Measurements from ENCODE around the gene SELENBP1.

SELENBP1 gene

DNA sequence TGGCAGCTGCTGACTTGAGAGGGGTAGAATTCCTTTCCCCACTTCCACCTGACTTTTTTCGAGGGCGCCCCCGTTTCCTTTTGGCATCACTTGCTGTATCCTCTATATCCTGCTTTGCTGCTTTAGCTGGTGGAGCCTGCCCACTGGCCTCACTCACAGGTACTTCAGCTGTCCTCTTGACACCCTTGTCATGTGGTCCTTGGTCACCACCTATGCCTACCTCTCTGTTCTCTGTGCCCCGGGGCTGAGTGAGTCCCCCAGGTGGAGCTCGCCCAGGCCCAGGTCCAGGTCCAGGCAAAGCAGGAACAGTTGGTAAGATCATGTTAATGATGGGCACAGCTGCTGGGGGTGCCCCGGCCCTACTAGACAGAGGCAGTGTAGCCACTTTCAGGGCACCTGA lies 29.9 kb downstream of the SELENBP1 start:
- in situ Hi-C loops (cut with HindIII; ENCODE audit: low pct_ligation_motif_present, low sequenced_read_pairs): no loop called here
- DNase-seq: no peak
- no peaks in the 10 kb centered on the region for H3K27me3 ChIP-seq (replicated peaks)
- TF ChIP-seq CTCF (IDR thresholded peaks at IDR 0.05; ENCODE audit: low read depth, low read length, missing control alignments): no peak
- no peak overlapping the region for H3K27ac ChIP-seq
- H3K4me3 ChIP-seq (ENCODE audit: low read depth, low read length): no peak overlapping the region
- peaks cover 23% of the 10 kb centered on the region for H3K36me3 ChIP-seq (replicated peaks)

GRCh38 chr1:151342021-151342420 lies 30.5 kb downstream of the SELENBP1 start:
- TF ChIP-seq CTCF (IDR thresholded peaks at IDR 0.05; ENCODE audit: low read depth, low read length, missing control alignments): no peak
- in situ Hi-C loops (cut with HindIII; ENCODE audit: low pct_ligation_motif_present, low sequenced_read_pairs): no loop called here
- H3K27ac ChIP-seq: no peak overlapping the region
- H3K4me3 ChIP-seq (ENCODE audit: low read depth, low read length): no peak overlapping the region
- H3K27me3 ChIP-seq (replicated peaks): no peaks in the 10 kb centered on the region
- H3K36me3 ChIP-seq (replicated peaks): peaks cover 23% of the 10 kb centered on the region
- DNase-seq: no peak

DNA sequence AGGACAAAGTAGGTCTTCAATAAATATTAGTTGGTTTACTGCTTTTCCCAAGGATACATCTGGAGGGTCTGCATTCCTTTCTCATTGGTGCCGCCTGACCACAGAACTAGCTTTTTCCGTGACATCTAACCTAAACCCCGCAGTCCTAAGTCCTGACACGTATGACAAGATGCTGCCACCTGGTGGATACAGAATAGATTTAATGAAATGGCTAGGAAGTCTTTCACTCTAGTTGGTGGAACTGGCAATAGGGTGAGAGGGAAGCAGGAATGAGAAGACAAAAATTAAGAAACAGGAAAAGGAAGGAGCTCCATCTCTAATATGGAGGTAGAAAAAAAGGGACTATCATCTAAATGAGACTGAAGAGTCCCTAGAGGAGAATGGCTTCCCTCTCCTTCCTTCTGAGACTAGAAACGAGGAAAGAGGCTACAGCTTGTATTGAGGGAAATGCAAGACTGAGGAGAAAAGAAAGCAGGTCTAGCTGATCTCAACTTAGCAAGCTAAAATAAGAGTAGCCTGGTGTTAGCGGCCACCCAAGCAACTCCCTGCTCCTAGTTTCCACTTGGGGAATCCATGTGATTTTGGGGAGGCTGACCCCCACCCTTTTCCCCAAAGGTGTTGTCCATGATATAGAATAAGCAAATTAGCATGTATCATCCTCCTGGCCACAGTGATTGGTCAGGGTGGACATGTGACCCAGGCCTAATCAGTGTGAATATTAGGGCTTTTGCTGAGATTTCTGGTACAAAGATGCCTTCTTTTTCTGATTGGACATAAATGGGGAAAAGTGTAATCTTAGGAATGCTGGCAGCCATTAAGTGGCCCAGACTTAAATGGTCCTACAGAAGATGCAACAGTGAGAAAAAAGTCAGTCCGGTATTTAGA lies 31.4 kb downstream of the SELENBP1 start:
- H3K27ac ChIP-seq: no peak overlapping the region
- peak; percentile 67 for DNase-seq
- in situ Hi-C loops (cut with HindIII; ENCODE audit: low pct_ligation_motif_present, low sequenced_read_pairs): no loop called here
- H3K36me3 ChIP-seq (replicated peaks): peaks cover 23% of the 10 kb centered on the region
- no peaks in the 10 kb centered on the region for H3K27me3 ChIP-seq (replicated peaks)
- TF ChIP-seq CTCF (IDR thresholded peaks at IDR 0.05; ENCODE audit: low read depth, low read length, missing control alignments): peak; percentile 68
- no peak overlapping the region for H3K4me3 ChIP-seq (ENCODE audit: low read depth, low read length)

- H3K27me3 ChIP-seq (replicated peaks): no peaks in the 10 kb centered on the region
- no peak overlapping the region for H3K27ac ChIP-seq
- TF ChIP-seq CTCF (IDR thresholded peaks at IDR 0.05; ENCODE audit: low read depth, low read length, missing control alignments): no peak
- no peaks in the 10 kb centered on the region for H3K36me3 ChIP-seq (replicated peaks)
- in situ Hi-C loops (cut with HindIII; ENCODE audit: low pct_ligation_motif_present, low sequenced_read_pairs): no loop called here
- DNase-seq: no peak
- no peak overlapping the region for H3K4me3 ChIP-seq (ENCODE audit: low read depth, low read length)
These were observed 35.9 kb downstream of the SELENBP1 start for GRCh38 chr1:151336556-151336955.

- Histone ChIP-seq H3K4me3 (ENCODE audit: low read depth, low read length) (no peak overlapping the region), H3K27me3 (replicated peaks) (no peaks in the 10 kb centered on the region), H3K36me3 (replicated peaks) (no peaks in the 10 kb centered on the region), H3K27ac (no peak overlapping the region)
- DNase-seq: no peak
- TF ChIP-seq CTCF (IDR thresholded peaks at IDR 0.05; ENCODE audit: low read depth, low read length, missing control alignments): no peak
- in situ Hi-C loops (cut with HindIII; ENCODE audit: low pct_ligation_motif_present, low sequenced_read_pairs): no loop called here
These were observed 37.7 kb downstream of the SELENBP1 start for GRCh38 chr1:151334822-151335221.
